ACC112 (cell line): ENCODE data around the gene SHLD1.
"Not testable (repeated sequence)": the region's sequence is repeated elsewhere in the genome, so short reads cannot be mapped to it uniquely, and the experiment has no call there.

ENCODE experiments used
- H2AFZ ChIP-seq: fragments of 200-600 bp; sonication (generic); one replicate; pipeline ENCODE4 v1.6.0; 2017; ENCODE audit warnings: antibody characterized with exemption, low read length; ENCODE audit not compliant: unreplicated experiment
- H3K27ac ChIP-seq: fragments of 200-600 bp; sonication (generic); 2 replicates; pipeline ENCODE4 v1.5.1; 2014; ENCODE audit warnings: low read depth, mild to moderate bottlenecking, antibody characterized with exemption, low read length, moderate library complexity
- H3K27me3 ChIP-seq: fragments of 200-600 bp; sonication (generic); 2 replicates; pipeline ENCODE4 v1.6.1; 2014; ENCODE audit warnings: mild to moderate bottlenecking, antibody characterized with exemption, low read length, moderate library complexity, mixed read lengths; ENCODE audit not compliant: insufficient read depth
- H3K36me3 ChIP-seq: fragments of 200-600 bp; sonication (generic); 2 replicates; pipeline ENCODE4 v1.6.1; 2016; ENCODE audit warnings: mild to moderate bottlenecking, antibody characterized with exemption, low read length, moderate library complexity, mixed read lengths; ENCODE audit not compliant: insufficient read depth
- H3K4me1 ChIP-seq: fragments of 200-600 bp; sonication (generic); one replicate; pipeline ENCODE4 v1.6.1; 2016; ENCODE audit warnings: low read length, mixed read lengths; ENCODE audit not compliant: insufficient read depth, unreplicated experiment, control insufficient read depth
- H3K4me3 ChIP-seq: fragments of 200-600 bp; sonication (generic); 2 replicates; pipeline ENCODE4 v1.5.1; 2014; ENCODE audit warnings: mild to moderate bottlenecking, low read depth, low read length
- H3K79me2 ChIP-seq: fragments of 200-600 bp; sonication (generic); one replicate; pipeline ENCODE4 v1.6.0; 2016; ENCODE audit warnings: low read length; ENCODE audit not compliant: control insufficient read depth, unreplicated experiment, insufficient read depth

SHLD1 gene

DNA sequence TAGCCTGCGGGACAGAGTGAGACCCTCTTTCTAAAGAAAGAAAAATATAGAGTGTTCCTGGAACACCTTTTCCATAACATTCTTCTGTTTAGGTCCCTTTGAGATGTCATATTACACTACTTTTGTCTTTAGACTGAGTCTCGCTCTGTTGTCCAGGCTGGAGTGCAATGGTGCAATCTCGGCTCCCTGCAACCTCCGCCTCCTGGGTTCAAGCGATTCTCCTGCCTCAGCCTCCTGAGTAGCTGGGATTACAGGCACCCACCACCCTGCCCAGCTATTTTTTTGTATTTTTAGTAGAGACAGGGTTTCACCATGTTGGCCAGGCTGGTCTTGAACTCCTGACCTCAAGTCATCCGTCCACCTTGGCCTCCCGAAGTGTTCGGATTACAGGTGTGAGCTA lies 31.2 kb downstream of the SHLD1 start:
- not testable (repeated sequence) for H3K27ac ChIP-seq, H3K36me3 ChIP-seq, H3K4me3 ChIP-seq, H2AFZ ChIP-seq, H3K79me2 ChIP-seq, H3K4me1 ChIP-seq, H3K27me3 ChIP-seq

- Histone ChIP-seq H3K79me2 (no peaks in the 10 kb centered on the region), H3K27me3 (no peaks in the 10 kb centered on the region), H3K4me3 (no peak overlapping the region), H2AFZ (no peak overlapping the region), H3K4me1 (peaks cover 9% of the 10 kb centered on the region), H3K27ac (no peak overlapping the region), H3K36me3 (no peaks in the 10 kb centered on the region)
Observed at GRCh38 chr20:5781798-5782750, 31.9 kb downstream of the SHLD1 start.

DNA sequence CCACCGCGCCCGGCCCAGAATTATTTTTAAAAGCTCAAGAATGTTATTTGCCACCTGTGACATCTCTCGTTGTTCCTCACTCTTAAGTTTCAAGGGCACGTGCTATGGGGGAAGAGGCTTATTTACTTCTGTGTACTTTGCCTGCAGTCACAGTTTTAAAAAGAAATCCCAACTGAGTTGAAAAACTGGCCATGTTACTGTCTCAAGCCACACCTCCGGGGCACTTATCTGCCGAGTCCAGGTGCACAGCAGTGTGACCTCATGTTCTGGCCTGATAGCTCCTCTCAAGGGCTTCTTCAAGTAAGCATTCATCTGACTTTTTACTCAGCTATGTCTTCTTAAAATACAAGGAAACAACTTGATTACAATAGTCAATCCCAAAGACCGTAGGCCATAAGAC lies 34.5 kb downstream of the SHLD1 start:
- Histone ChIP-seq H3K79me2 (no peaks in the 10 kb centered on the region), H3K27ac (no peak overlapping the region), H2AFZ (no peak overlapping the region), H3K4me1 (peaks cover 18% of the 10 kb centered on the region), H3K36me3 (no peaks in the 10 kb centered on the region), H3K4me3 (no peak overlapping the region), H3K27me3 (no peaks in the 10 kb centered on the region)

DNA sequence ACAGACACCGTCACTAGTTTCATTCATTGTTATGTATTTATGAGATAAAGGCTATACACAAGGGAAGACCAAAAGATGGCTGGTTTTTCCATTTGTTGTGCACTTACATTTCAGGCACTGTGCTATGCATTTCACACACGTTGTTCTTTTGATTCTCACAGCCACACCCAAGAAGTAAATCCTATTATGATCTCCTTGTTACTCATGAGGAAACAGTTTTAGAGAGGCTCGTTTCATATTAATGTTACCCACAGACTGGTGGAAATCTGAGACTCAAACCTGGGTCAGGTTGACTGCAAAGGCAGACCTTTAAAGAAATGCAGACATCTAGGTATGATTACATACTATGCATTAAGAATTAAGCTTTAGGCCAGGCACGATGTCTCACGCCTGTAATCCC lies 34.9 kb downstream of the SHLD1 start:
- Histone ChIP-seq H3K36me3 (no peaks in the 10 kb centered on the region), H3K27me3 (no peaks in the 10 kb centered on the region), H3K4me3 (no peak overlapping the region), H3K79me2 (no peaks in the 10 kb centered on the region), H2AFZ (no peak overlapping the region), H3K27ac (no peak overlapping the region), H3K4me1 (peaks cover 18% of the 10 kb centered on the region)

DNA sequence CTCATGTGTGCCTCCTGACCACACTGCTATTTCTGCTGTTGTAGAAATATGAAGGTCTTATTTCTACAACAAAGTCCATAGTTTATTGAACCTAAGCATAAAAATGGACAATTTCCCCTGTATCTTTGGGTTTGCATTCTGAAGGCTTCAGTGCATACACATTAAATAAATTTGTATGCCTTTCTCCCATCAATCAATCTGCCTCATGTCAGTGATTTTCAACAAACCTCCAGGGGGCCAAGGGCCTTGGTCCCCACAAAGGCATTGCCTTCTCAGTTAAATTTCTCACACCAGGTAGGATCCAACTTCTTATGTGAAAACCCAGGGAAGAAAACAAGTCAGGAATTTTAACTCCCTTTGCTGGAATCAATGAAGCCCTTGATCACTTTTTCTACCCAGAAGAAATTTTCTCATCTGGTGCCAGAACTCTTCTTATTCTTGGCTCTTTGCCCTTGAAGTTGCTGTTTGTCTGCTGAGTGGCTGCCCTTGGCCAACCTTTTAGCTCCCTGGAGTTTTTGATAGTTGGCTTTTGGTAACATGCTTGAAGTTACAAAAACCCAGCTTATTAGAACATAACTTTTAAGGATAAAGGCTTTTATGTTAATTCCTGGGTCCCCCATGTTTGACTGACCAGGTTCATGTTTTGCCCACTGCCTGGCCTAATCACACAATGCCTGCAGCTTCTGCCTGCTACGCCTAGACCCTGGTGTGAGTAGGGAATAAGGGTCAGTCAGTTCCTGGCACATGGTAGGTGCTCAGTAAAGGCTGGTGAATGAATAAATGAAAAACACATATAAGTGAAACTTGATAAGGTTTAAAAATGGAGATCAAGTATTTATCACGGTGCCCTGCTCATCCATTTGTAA lies 37.0 kb downstream of the SHLD1 start:
- Histone ChIP-seq H3K4me3 (peak overlapping the region; percentile 27; the same call in 1 of the 2 replicates), H3K27ac (peak overlapping the region; percentile 35), H3K36me3 (no peaks in the 10 kb centered on the region), H2AFZ (no peak overlapping the region), H3K79me2 (no peaks in the 10 kb centered on the region), H3K27me3 (no peaks in the 10 kb centered on the region), H3K4me1 (peaks cover 18% of the 10 kb centered on the region)

DNA sequence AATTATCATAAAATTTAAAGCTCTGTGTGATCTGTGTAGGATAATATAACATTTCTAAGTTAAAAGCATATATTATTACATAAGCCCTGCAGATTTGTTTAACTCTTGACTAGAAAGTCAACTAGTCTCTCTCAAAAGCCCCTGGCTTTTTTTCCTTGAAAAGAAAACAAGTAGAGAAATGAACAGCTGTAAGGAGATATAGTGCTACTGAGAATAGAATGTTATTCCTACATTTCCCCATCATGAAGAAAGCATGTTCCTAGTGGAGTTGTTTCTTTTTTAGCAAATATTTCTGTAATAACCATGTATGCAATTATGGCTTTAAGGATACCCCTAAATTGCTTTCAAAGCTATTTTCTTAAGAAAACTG lies 37.6 kb downstream of the SHLD1 start:
- H3K27me3 ChIP-seq = no peaks in the 10 kb centered on the region
- peak overlapping the region; percentile 34 for H3K27ac ChIP-seq

GRCh38 chr20:5788385-5788895 lies 38.2 kb downstream of the SHLD1 start:
- Histone ChIP-seq H3K4me3 (no peak overlapping the region), H3K36me3 (no peaks in the 10 kb centered on the region), H3K27ac (no peak overlapping the region), H3K79me2 (no peaks in the 10 kb centered on the region), H3K27me3 (no peaks in the 10 kb centered on the region), H3K4me1 (peaks cover 18% of the 10 kb centered on the region), H2AFZ (no peak overlapping the region)

More for the DNA sequence above, 37.6 kb downstream of the SHLD1 start:
- H3K36me3 ChIP-seq = no peaks in the 10 kb centered on the region
- no peaks in the 10 kb centered on the region for H3K79me2 ChIP-seq
- H3K4me1 ChIP-seq = peaks cover 18% of the 10 kb centered on the region
- 0 out of 2 replicates have a peak overlapping the region, but pooled peaks have one; percentile 27 for H3K4me3 ChIP-seq
- no peak overlapping the region for H2AFZ ChIP-seq

DNA sequence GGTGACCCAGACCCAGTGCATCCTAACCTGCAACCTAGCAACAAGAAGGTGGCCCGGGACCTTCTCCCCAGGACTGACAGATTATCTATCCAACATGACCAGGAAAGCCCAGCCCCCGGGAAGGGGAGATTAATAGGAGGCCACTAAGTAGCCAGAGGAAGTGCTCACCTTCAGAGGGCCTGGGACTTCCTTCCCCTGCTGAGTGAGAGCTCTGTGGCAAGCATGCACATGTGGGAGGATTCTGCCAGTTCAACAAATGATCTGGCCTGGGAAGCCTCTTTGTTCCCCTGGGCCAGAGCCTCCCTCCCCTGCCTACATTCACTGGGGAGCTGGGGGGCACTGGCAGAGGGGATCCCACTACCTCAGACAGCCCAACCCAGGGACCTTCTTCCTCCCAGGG lies 39.6 kb downstream of the SHLD1 start:
- H3K27ac ChIP-seq = no peak overlapping the region
- H3K79me2 ChIP-seq = no peaks in the 10 kb centered on the region
- H3K4me3 ChIP-seq = no peak overlapping the region
- no peaks in the 10 kb centered on the region for H3K27me3 ChIP-seq
- H3K36me3 ChIP-seq = no peaks in the 10 kb centered on the region
- no peak overlapping the region for H2AFZ ChIP-seq
- H3K4me1 ChIP-seq = peaks cover 18% of the 10 kb centered on the region

GRCh38 chr20:5793916-5794315 lies 43.7 kb downstream of the SHLD1 start:
- Histone ChIP-seq H3K79me2 (no peaks in the 10 kb centered on the region), H3K4me1 (no peaks in the 10 kb centered on the region), H3K27ac (no peak overlapping the region)

DNA sequence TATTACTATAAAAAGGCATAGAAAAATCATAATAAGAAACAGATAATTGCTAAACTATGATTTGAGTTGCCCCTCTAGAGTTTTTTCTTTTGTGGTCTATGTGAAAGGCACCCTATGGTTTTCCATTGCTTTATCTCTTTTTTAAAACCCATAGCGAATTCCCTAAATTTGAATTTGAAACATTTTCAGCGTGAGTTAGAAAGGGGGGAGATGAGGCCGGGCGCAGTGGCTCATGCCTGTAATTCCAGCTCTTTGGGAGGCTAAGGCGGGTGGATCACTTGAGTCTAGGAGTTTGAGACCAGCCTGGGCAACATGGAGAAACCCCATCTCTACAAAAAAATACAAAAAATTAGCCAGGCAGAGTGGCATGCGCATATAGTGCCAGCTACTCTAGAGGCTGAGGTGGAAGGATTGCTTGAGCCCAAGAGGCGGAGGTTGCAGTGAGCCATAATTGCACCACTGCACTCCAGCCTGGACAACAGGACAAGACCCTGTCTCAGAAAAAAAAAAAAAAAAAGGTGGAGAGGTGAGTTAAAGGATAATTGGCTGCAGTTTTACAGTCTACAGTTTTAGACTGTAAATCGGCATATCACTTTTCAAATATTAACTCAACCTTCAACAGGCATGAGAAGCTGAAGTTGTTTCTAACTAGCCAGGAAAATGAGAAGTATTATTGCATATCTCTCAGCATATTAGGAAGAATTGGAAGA lies 46.3 kb downstream of the SHLD1 start:
- H3K27me3 ChIP-seq = no peaks in the 10 kb centered on the region
- no peak overlapping the region for H2AFZ ChIP-seq
- H3K79me2 ChIP-seq = no peaks in the 10 kb centered on the region
- H3K4me1 ChIP-seq = no peaks in the 10 kb centered on the region
- no peak overlapping the region for H3K4me3 ChIP-seq
- H3K36me3 ChIP-seq = no peaks in the 10 kb centered on the region
- no peak overlapping the region for H3K27ac ChIP-seq

More at GRCh38 chr20:5793916-5794315, 43.7 kb downstream of the SHLD1 start:
- Histone ChIP-seq H3K27me3 (no peaks in the 10 kb centered on the region), H3K36me3 (no peaks in the 10 kb centered on the region), H3K4me3 (no peak overlapping the region), H2AFZ (no peak overlapping the region)
